Measurements from ENCODE around the gene SOCS3.

The SOCS3 gene

DNA sequence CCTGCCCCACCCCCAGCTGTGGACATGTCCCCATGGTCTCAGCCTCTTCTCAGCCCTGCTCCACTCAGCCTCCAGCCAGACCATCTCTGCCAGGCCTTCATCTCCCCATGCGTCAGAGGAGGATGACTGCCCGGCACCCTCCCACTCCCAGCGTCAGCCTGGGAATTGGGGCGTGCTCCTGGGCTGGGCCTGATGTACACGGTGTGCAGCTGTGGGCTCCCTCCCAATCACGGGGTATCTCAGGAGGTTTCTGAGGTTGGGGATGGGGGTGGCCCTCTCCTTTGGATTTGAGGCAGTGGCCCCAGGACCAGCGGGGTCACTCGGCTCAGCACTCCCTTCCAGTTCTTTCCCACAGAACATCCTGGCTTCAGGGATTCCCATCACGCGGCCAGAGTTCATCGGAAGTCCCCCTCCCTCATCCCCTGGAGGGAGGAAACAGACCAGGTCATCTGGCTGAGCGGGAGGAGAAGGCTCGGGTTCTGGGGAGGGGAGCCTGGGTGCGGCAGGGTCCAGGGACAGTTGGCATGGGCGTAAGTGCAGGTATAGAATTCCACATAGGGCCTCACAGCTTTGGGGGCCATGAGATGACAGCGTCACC lies 36.9 kb downstream of the SOCS3 start:
- TF ChIP-seq, protein P1, sequence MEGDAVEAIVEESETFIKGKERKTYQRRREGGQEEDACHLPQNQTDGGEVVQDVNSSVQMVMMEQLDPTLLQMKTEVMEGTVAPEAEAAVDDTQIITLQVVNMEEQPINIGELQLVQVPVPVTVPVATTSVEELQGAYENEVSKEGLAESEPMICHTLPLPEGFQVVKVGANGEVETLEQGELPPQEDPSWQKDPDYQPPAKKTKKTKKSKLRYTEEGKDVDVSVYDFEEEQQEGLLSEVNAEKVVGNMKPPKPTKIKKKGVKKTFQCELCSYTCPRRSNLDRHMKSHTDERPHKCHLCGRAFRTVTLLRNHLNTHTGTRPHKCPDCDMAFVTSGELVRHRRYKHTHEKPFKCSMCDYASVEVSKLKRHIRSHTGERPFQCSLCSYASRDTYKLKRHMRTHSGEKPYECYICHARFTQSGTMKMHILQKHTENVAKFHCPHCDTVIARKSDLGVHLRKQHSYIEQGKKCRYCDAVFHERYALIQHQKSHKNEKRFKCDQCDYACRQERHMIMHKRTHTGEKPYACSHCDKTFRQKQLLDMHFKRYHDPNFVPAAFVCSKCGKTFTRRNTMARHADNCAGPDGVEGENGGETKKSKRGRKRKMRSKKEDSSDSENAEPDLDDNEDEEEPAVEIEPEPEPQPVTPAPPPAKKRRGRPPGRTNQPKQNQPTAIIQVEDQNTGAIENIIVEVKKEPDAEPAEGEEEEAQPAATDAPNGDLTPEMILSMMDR (IDR thresholded peaks at IDR 0.05; ENCODE audit: control insufficient read depth, extremely low read depth, insufficient read depth): no peak
- DNase-seq (ENCODE audit: low read depth): no peak
- no peak overlapping the region for H3K4me3 ChIP-seq (ENCODE audit: low read depth, low read length)

DNA sequence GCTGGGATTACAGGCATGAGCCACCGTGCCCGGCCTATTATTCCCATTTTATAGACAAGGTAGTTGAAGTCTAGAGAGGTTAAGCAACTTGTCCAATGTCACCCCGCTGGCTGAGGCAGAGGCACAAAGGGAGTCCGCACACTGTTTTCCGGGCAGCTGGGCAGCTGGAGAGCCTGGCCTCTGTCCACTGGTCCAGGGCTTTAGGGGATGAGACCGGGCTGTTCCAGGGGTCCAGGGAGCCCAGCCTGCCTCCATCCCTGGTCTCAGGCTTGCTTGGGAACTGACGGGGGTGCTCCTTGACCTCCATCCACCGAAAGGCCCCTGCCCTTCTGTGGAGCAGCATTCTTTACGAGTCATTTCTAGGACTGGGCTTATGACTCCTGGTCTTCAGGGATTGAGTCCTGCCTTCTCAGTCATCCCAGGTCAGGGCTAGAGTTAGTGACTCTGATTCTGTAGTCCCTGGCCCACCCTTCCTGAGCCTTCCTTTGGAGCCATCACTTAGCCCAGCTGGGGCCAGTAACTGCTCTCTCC lies 37.5 kb downstream of the SOCS3 start:
- TF ChIP-seq, protein P1 (IDR thresholded peaks at IDR 0.05; ENCODE audit: control insufficient read depth, extremely low read depth, insufficient read depth): no peak
- H3K4me3 ChIP-seq (ENCODE audit: low read depth, low read length): no peak overlapping the region
- no peak for DNase-seq (ENCODE audit: low read depth)

DNA sequence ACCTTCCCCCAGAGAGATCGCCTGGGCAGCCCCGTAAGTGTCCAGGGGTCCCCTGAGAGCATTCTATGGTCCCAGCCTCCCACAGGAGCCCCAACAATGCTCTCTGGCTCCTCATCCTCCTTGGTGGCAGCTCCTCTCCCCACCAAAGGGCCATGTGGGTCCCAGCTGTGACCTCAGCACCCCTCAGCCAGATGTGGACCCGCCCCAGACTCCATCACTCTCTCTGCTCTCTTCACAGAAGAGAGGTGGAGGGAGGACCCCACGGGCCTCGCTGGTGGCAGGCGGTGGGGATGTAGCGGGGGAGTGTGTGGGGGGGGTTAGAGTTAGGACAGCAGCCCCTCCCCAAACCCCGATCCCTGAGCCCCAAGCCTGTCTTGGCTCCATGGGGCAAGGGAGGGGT lies 41.0 kb downstream of the SOCS3 start:
- no peak overlapping the region for H3K4me3 ChIP-seq (ENCODE audit: low read depth, low read length)
- TF ChIP-seq, protein P1 (IDR thresholded peaks at IDR 0.05; ENCODE audit: control insufficient read depth, extremely low read depth, insufficient read depth): no peak
- no peak for DNase-seq (ENCODE audit: low read depth)

DNA sequence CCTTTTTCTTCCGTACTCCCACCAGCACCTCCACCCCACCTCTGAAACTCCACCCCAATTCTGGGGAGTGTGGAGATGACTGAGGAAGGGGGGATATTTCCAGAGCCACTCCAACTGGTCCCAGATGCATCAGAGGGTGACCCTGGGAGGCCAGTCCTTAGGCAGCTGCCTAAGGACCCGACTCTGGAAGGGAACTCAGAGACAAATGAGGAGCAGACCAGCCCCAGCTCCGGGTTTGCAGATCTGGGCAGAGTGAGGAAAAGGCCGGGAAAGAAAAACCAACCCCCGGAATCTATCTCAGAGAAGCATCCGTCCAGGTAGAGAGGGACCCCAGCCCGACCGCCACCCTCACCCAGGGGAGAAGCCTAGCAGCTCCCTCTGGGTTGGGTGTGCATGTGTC lies 41.5 kb downstream of the SOCS3 start:
- no peak overlapping the region for H3K4me3 ChIP-seq (ENCODE audit: low read depth, low read length)
- DNase-seq (ENCODE audit: low read depth): no peak
- TF ChIP-seq, protein P1 (IDR thresholded peaks at IDR 0.05; ENCODE audit: control insufficient read depth, extremely low read depth, insufficient read depth): no peak

DNA sequence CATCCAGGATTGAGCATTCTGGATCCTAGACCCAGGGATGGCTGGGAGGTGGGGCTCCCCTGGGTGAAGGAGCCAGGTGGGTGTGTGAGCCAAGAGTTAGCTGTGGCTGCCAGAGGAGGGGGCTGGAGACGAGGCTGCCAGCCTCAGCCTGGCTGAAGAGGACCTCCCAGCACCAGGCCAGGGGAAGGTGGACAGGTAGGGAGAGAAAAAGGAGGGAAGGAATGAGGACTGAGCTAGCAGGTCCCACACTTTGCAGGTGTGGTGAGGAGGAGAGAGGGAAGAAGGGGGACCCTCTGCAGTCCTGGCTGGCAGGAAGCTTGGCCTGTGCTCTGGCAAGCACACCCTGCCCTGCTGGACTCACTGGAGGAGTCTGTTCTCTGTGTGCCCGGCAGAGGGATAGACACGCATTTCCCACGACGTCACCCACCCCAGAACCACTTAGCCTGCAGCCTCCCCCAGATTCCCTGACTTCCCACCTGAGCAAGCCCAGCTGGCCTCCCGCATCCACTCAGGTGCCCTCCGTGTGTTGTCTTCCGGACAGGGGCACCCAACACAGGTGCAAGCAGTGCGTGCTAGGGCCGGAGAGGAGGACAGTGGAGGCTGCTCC lies 42.0 kb downstream of the SOCS3 start:
- DNase-seq (ENCODE audit: low read depth): no peak
- H3K4me3 ChIP-seq (ENCODE audit: low read depth, low read length): no peak overlapping the region
- TF ChIP-seq, protein P1 (IDR thresholded peaks at IDR 0.05; ENCODE audit: control insufficient read depth, extremely low read depth, insufficient read depth): no peak

DNA sequence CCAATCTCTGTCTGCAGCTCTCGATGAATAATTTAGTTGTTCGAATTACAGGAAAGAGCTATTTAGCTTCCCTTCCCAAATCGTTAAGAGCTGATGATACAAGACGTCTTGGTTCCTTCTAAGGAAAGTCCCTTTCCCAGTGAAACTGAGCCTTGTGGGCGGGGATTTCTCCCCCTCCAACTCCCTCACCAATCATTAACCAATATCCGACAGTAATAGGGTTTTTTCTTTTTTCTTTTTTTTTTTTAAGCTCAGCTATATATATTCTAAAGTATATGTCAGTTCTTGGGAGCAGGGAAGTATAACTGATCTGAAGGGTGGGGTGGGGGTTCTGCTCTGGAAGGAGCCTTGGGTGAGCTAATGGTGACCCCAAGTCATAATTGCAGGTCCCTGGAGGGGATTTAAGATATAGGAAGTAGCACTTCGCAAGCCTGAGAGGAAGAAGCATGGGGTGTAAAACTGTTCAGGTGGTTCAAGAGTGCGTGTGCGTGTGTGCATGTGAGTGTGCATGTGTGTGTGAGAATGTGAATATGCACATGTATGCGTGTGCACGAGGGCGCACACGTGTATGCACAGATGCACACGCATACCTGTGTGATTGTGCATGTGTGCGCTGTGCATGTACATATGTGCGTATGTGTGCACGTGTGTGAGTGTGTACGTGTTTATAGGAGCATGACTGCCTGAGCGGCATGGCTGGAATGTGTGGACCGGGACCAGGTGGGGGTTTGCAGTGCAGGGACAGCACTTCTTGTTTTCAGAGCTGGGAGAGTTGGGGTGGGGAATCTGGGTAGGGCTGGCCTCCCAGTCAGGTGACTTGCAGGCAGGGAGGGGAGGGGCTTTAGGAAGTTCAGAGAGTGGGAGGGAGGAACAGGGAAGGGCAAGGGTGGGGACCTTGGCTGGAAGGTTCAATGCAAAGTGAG lies 42.7 kb downstream of the SOCS3 start:
- no peak overlapping the region for H3K4me3 ChIP-seq (ENCODE audit: low read depth, low read length)
- no peak for DNase-seq (ENCODE audit: low read depth)

More for the DNA sequence above, 42.7 kb downstream of the SOCS3 start:
- TF ChIP-seq, protein P1 (IDR thresholded peaks at IDR 0.05; ENCODE audit: control insufficient read depth, extremely low read depth, insufficient read depth): no peak

Measured in LNCaP clone FGC (cell line).